GM12891 (cell line): Measurements from ENCODE around the gene SLC25A26.

Experiments used
- PAX5 ChIP-seq: IDR thresholded peaks from 2 replicates; pipeline ENCODE4 v1.6.1; 2011; ENCODE audit warnings: low read length, moderate library complexity, mild to moderate bottlenecking; ENCODE audit not compliant: insufficient read depth, severe bottlenecking
- POLR2A ChIP-seq: IDR thresholded peaks from 2 replicates; pipeline ENCODE4 v1.6.1; 2011; ENCODE audit warnings: low read depth, low read length, control low read depth
- POLR2AphosphoS5 ChIP-seq: IDR thresholded peaks from 2 replicates; pipeline ENCODE4 v1.6.1; 2011; ENCODE audit warnings: low read depth, low read length, control low read depth
- POU2F2 ChIP-seq: IDR thresholded peaks from 2 replicates; pipeline ENCODE4 v1.6.1; 2011; ENCODE audit warnings: low read depth, mild to moderate bottlenecking, control low read depth, low read length, moderate library complexity
- SPI1 ChIP-seq: IDR thresholded peaks from 2 replicates; pipeline ENCODE4 v1.6.1; 2011; ENCODE audit warnings: low read depth, low read length, control low read depth
- TAF1 ChIP-seq: IDR thresholded peaks from 2 replicates; pipeline ENCODE4 v1.6.1; 2011; ENCODE audit warnings: low read depth, low read length, control low read depth

DNA sequence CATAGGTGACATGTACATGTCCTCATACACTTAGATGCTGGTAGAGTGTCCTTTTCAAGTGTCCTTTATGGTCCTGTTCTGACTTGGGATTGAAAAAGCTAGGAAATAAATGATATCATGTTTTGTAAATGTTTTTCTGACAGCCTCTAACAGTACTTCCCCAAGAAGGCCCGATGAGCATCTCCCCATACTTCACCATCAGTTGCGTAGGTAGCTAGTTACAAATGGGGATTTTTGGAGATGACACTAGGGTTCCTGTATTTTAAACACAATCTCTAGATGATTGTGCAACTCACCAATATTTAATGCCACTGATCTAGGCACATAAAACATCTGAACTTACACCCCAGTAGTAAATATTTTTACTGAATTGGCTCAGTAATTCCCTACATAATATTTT, 27.8 kb downstream of the SLC25A26 start:
- TF ChIP-seq TAF1: no peak
- TF ChIP-seq POLR2AphosphoS5: no peak
- no peak for TF ChIP-seq POLR2A
- no peak for TF ChIP-seq POU2F2
- no peak for TF ChIP-seq SPI1
- TF ChIP-seq PAX5: no peak
